Endothelial cell (in vitro differentiated cells): ENCODE data around the gene ASB2. TPM values are rescaled to one million over a fixed set of nuclear protein-coding genes. Genes with fewer than 3 reads are reported as not detected.

ENCODE experiments used
- DNase-seq: peaks from one replicate; pipeline ENCODE4 v3.0.0; 2021; ENCODE audit warnings: low spot score
- H3K27ac Mint-ChIP-seq: one replicate; pipeline ENCODE4 v1.8.0; 2021; ENCODE audit warnings: mixed read lengths, inconsistent platforms; ENCODE audit not compliant: unreplicated experiment
- H3K27me3 Mint-ChIP-seq: one replicate; pipeline ENCODE4 v1.8.0; 2021; ENCODE audit warnings: mild to moderate bottlenecking, moderate library complexity, mixed read lengths, inconsistent platforms; ENCODE audit not compliant: unreplicated experiment
- H3K36me3 Mint-ChIP-seq: one replicate; pipeline ENCODE4 v1.8.0; 2021; ENCODE audit warnings: mild to moderate bottlenecking, low read depth, mixed read lengths, inconsistent platforms; ENCODE audit not compliant: unreplicated experiment
- H3K4me1 Mint-ChIP-seq: one replicate; pipeline ENCODE4 v1.8.0; 2021; ENCODE audit warnings: mild to moderate bottlenecking, mixed read lengths, inconsistent platforms; ENCODE audit not compliant: unreplicated experiment
- H3K4me3 Mint-ChIP-seq: one replicate; pipeline ENCODE4 v1.8.0; 2021; ENCODE audit warnings: mild to moderate bottlenecking, mixed read lengths, inconsistent platforms; ENCODE audit not compliant: unreplicated experiment
- H3K9me3 Mint-ChIP-seq: one replicate; pipeline ENCODE4 v1.8.0; 2021; ENCODE audit warnings: mixed read lengths, inconsistent platforms; ENCODE audit not compliant: unreplicated experiment
- CTCF ChIP-seq: fragments of 200-600 bp; sonication (generic); IDR thresholded peaks from one replicate; pipeline ENCODE4 v1.5.0; 2021; ENCODE audit warnings: antibody characterized with exemption; ENCODE audit not compliant: unreplicated experiment
- total RNA-seq: library from RNA; stranded (reverse); fragmentation: NEBNext Ultra II Directional; extraction: Animal tissue kit (Norgen Biotek cat#: 25700); gene quantifications from one replicate; pipeline ENCODE4 v1.2.1, GENCODE V29; 2021; ENCODE audit not compliant: unreplicated experiment

Gene ASB2
- total RNA-seq, 1 donor from 2014 or later, result not detected

- Mint-ChIP-seq H3K36me3 (no peaks in the 10 kb centered on the region), H3K27ac (no peak overlapping the region), H3K4me1 (no peaks in the 10 kb centered on the region), H3K27me3 (peaks cover 2% of the 10 kb centered on the region), H3K4me3 (no peak overlapping the region), H3K9me3 (no peaks in the 10 kb centered on the region)
- TF ChIP-seq CTCF, result no peak
- DNase-seq, result no peak
These were observed 21.8 kb upstream of the ASB2 start for GRCh38 chr14:93997916-93998870.

- H3K27me3 Mint-ChIP-seq, result peaks cover 2% of the 10 kb centered on the region
- DNase-seq, result no peak
- no peaks in the 10 kb centered on the region for H3K36me3 Mint-ChIP-seq
- TF ChIP-seq CTCF, result no peak
- no peak within 1 kb of the TSS for H3K4me3 Mint-ChIP-seq
- H3K27ac Mint-ChIP-seq, result no peak within 1 kb of the TSS
- H3K4me1 Mint-ChIP-seq, result no peaks in the 10 kb centered on the region
- H3K9me3 Mint-ChIP-seq, result no peaks in the 10 kb centered on the region
These were observed 20.7 kb upstream of the ASB2 start, which contains the start of gene CCDC197 for GRCh38 chr14:93997082-93997481. Gene CCDC197, plus strand, starts transcription at chr14:93997301. Its CDS starts 831 bp downstream, at chr14:93998132.

- no peaks in the 10 kb centered on the region for H3K36me3 Mint-ChIP-seq
- no peaks in the 10 kb centered on the region for H3K9me3 Mint-ChIP-seq
- H3K4me3 Mint-ChIP-seq, result no peak overlapping the region
- no peak overlapping the region for H3K27ac Mint-ChIP-seq
- TF ChIP-seq CTCF, result no peak
- no peak for DNase-seq
- no peaks in the 10 kb centered on the region for H3K27me3 Mint-ChIP-seq
- no peaks in the 10 kb centered on the region for H3K4me1 Mint-ChIP-seq
These were observed 19.8 kb upstream of the ASB2 start for GRCh38 chr14:93996130-93996695.

- no peaks in the 10 kb centered on the region for H3K9me3 Mint-ChIP-seq
- no peak overlapping the region for H3K4me3 Mint-ChIP-seq
- H3K27me3 Mint-ChIP-seq, result no peaks in the 10 kb centered on the region
- no peak for TF ChIP-seq CTCF
- H3K4me1 Mint-ChIP-seq, result peaks cover 1% of the 10 kb centered on the region
- H3K36me3 Mint-ChIP-seq, result no peaks in the 10 kb centered on the region
- no peak overlapping the region for H3K27ac Mint-ChIP-seq
- DNase-seq, result no peak
These were observed 18.7 kb upstream of the ASB2 start for GRCh38 chr14:93994919-93995682.
